KOPT-K1 (cell line): ENCODE results near the gene RPL37.

Experiments used
- H3K27ac ChIP-seq: fragments of 200-600 bp; sonication (generic); 2 replicates; pipeline ENCODE4 v1.5.1; 2016; ENCODE audit warnings: antibody characterized with exemption, mild to moderate bottlenecking, low read depth, low read length; ENCODE audit not compliant: poor library complexity, severe bottlenecking
- H3K36me3 ChIP-seq: fragments of 200-600 bp; sonication (generic); 2 replicates; pipeline ENCODE4 v1.5.1; 2017; ENCODE audit warnings: antibody characterized with exemption, mild to moderate bottlenecking, low read length, moderate library complexity; ENCODE audit not compliant: insufficient read depth
- H3K9me3 ChIP-seq: fragments of 200-600 bp; sonication (generic); 2 replicates; pipeline ENCODE4 v1.5.1; 2017; ENCODE audit warnings: antibody characterized with exemption, low read length, mild to moderate bottlenecking; ENCODE audit not compliant: insufficient read depth, poor library complexity, severe bottlenecking

Gene RPL37

DNA sequence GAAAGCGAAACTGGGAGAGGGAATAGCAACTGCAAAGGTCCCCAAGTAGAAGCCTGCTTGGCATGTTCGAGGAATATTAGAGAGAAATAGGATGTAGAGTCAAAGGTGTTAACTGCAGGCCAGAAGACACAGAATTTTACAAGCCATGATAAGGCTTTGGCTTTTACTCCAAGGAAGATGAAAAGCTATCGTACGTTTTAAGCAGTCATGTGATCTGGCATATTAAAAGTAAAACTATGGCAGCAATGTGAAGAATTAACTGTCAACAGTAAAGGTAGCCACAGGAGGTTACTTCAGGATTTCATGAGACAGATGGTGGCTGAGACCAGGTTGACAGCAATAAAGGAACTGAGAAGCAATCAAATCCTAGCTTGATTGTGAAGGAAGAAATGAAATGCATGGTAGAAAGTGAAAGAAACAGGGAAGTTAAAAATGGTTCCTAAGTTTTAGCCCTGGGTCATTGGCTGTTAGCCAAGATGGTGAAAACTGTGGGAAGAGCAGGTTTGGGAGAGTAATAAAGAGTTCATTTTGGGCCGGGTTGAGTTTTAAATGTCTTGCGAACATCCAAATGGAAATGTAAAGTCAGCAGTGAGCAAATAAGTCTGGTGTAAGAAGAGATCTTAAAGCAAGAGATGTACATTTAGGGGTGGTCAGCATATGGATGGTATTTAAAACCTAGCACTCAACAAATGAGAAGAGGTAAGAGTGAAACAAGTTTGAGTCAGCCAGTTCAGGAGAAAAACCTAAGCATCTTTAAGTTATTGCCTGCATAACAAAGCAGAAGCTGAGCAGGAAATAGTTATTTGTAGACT lies 59.0 kb downstream of the RPL37 start:
- Histone ChIP-seq H3K9me3 (no peaks in the 10 kb centered on the region), H3K27ac (no peak overlapping the region), H3K36me3 (peaks cover 61% of the 10 kb centered on the region)
